MM.1S (cell line): ENCODE measurements around the gene FUT8.

ENCODE experiments used
- CTCF ChIP-seq: fragments of 300-600 bp; sonication (generic); IDR thresholded peaks from 2 replicates; pipeline ENCODE4 v1.5.1; 2016; ENCODE audit warnings: antibody characterized with exemption, low read length, mixed read lengths
- EZH2 ChIP-seq: fragments of 300-600 bp; sonication (generic); optimal IDR thresholded peaks from 2 replicates; pipeline ENCODE3; 2017; ENCODE audit warnings: low read depth, mild to moderate bottlenecking, antibody characterized with exemption, low read length, mixed read lengths

GRCh38 chr14:65503771-65504170 lies 91.2 kb downstream of the FUT8 start:
- TF ChIP-seq EZH2 (no peak), CTCF (no peak)
